Retinal pigment epithelial cell (primary cell): ENCODE results near the gene NTN1.

Source experiments
- DNase-seq: peaks from one replicate; pipeline ENCODE4 v3.0.0-alpha.2; 2010; ENCODE audit warnings: low read depth
- H3K4me3 ChIP-seq: 2 replicates; pipeline ENCODE4 v1.5.1; 2011; ENCODE audit warnings: mild to moderate bottlenecking, low read length, control low read depth, moderate library complexity
- CTCF ChIP-seq: conservative IDR thresholded peaks from 2 replicates; pipeline ENCODE4 v1.5.1; 2011; ENCODE audit warnings: low read depth, low read length, control low read depth, inconsistent platforms

The NTN1 gene

GRCh38 chr17:9218911-9219310 lies 197.6 kb downstream of the NTN1 start:
- no peak overlapping the region for H3K4me3 ChIP-seq
- DNase-seq = no peak
- no peak for TF ChIP-seq CTCF

- no peak for TF ChIP-seq CTCF
- H3K4me3 ChIP-seq = no peak overlapping the region
- DNase-seq = no peak
Observed at GRCh38 chr17:9219631-9220397, 198.5 kb downstream of the NTN1 start.

GRCh38 chr17:9220398-9221146 lies 199.3 kb downstream of the NTN1 start:
- TF ChIP-seq CTCF = no peak
- DNase-seq = no peak
- no peak overlapping the region for H3K4me3 ChIP-seq

- no peak for TF ChIP-seq CTCF
- no peak for DNase-seq
- no peak overlapping the region for H3K4me3 ChIP-seq
Observed at GRCh38 chr17:9221147-9221921, 200.0 kb downstream of the NTN1 start.

- no peak overlapping the region for H3K4me3 ChIP-seq
- no peak for DNase-seq
- TF ChIP-seq CTCF = no peak
Observed at GRCh38 chr17:9221922-9222180, 200.5 kb downstream of the NTN1 start.

- no peak overlapping the region for H3K4me3 ChIP-seq
- DNase-seq = no peak
- TF ChIP-seq CTCF = no peak
Observed at GRCh38 chr17:9223531-9223930, 202.2 kb downstream of the NTN1 start.

- DNase-seq = no peak
- TF ChIP-seq CTCF = no peak
- H3K4me3 ChIP-seq = no peak overlapping the region
Observed at GRCh38 chr17:9224485-9224884, 203.2 kb downstream of the NTN1 start.
